ENCODE results near the gene MAP3K1.

The MAP3K1 gene

GRCh38 chr5:56849671-56850070 is 34.3 kb downstream of the MAP3K1 start:
- DNase-seq (ENCODE audit: low read depth) = no peak

GRCh38 chr5:56850423-56850822 is 35.1 kb downstream of the MAP3K1 start:
- DNase-seq (ENCODE audit: low read depth) = no peak

- no peak for DNase-seq (ENCODE audit: low read depth)
These were observed 36.1 kb downstream of the MAP3K1 start for GRCh38 chr5:56851258-56851941.

GRCh38 chr5:56852228-56853000 is 37.1 kb downstream of the MAP3K1 start:
- DNase-seq (ENCODE audit: low read depth) = no peak

- DNase-seq (ENCODE audit: low read depth) = no peak
These were observed 38.3 kb downstream of the MAP3K1 start for GRCh38 chr5:56853698-56854097.

GRCh38 chr5:56854920-56855319 is 39.6 kb downstream of the MAP3K1 start:
- no peak for DNase-seq (ENCODE audit: low read depth)

GRCh38 chr5:56856541-56857178 is 41.3 kb downstream of the MAP3K1 start:
- no peak for DNase-seq (ENCODE audit: low read depth)

GRCh38 chr5:56858777-56859442 is 43.6 kb downstream of the MAP3K1 start:
- no peak for DNase-seq (ENCODE audit: low read depth)

- DNase-seq (ENCODE audit: low read depth) = no peak
These were observed 46.6 kb downstream of the MAP3K1 start for GRCh38 chr5:56861893-56862485.

GRCh38 chr5:56862909-56863308 is 47.6 kb downstream of the MAP3K1 start:
- DNase-seq (ENCODE audit: low read depth) = no peak

GRCh38 chr5:56871777-56872176 is 56.4 kb downstream of the MAP3K1 start:
- no peak for DNase-seq (ENCODE audit: low read depth)

GRCh38 chr5:56873056-56873455 is 57.7 kb downstream of the MAP3K1 start:
- DNase-seq (ENCODE audit: low read depth) = no peak

GRCh38 chr5:56876327-56876726 is 61.0 kb downstream of the MAP3K1 start:
- DNase-seq (ENCODE audit: low read depth) = no peak

GRCh38 chr5:56881571-56881970 is 66.2 kb downstream of the MAP3K1 start:
- no peak for DNase-seq (ENCODE audit: low read depth)

- no peak for DNase-seq (ENCODE audit: low read depth)
These were observed 78.1 kb downstream of the MAP3K1 start for GRCh38 chr5:56893251-56893951.

- DNase-seq (ENCODE audit: low read depth) = no peak
These were observed 81.4 kb downstream of the MAP3K1 start for GRCh38 chr5:56896763-56897162.

GRCh38 chr5:56898213-56898612 is 82.9 kb downstream of the MAP3K1 start:
- DNase-seq (ENCODE audit: low read depth) = no peak

GRCh38 chr5:56900395-56900794 is 85.0 kb downstream of the MAP3K1 start:
- no peak for DNase-seq (ENCODE audit: low read depth)

- no peak for DNase-seq (ENCODE audit: low read depth)
These were observed 85.7 kb downstream of the MAP3K1 start for GRCh38 chr5:56900858-56901578.

- no peak for DNase-seq (ENCODE audit: low read depth)
These were observed 93.6 kb downstream of the MAP3K1 start for GRCh38 chr5:56908942-56909293.

Data from activated T-cell treated with anti-CD3 and anti-CD28 coated beads for 48 hours (primary cell).